H9 (cell line): ENCODE data around the gene EDDM13. TPM values are rescaled to one million over a fixed set of nuclear protein-coding genes. Genes with fewer than 3 reads are reported as not detected.

Experiments used
- DNase-seq: peaks from one replicate; pipeline ENCODE4 v3.0.0-alpha.2; 2017
- H2AFZ ChIP-seq: one replicate; pipeline ENCODE4 v1.6.1; 2013; ENCODE audit warnings: mild to moderate bottlenecking, low read length, control low read depth, moderate library complexity
- H2AK5ac ChIP-seq: 2 replicates; pipeline ENCODE4 v1.6.1; 2013; ENCODE audit warnings: low read length, control low read depth, mixed read lengths; ENCODE audit not compliant: insufficient read length
- H2BK120ac ChIP-seq: one replicate; pipeline ENCODE4 v1.6.1; 2013; ENCODE audit warnings: low read depth, mild to moderate bottlenecking, low read length, control low read depth, inconsistent platforms; ENCODE audit not compliant: poor library complexity, severe bottlenecking
- H2BK12ac ChIP-seq: 2 replicates; pipeline ENCODE4 v1.6.1; 2013; ENCODE audit warnings: low read length, control low read depth, mixed read lengths, low read depth; ENCODE audit not compliant: insufficient read length
- H2BK15ac ChIP-seq: 2 replicates; pipeline ENCODE4 v1.6.1; 2013; ENCODE audit warnings: low read depth, low read length, control low read depth
- H2BK20ac ChIP-seq: one replicate; pipeline ENCODE4 v1.6.1; 2013; ENCODE audit warnings: low read depth, mild to moderate bottlenecking, low read length, control low read depth, inconsistent platforms; ENCODE audit not compliant: poor library complexity, severe bottlenecking
- H2BK5ac ChIP-seq: 2 replicates; pipeline ENCODE4 v1.6.1; 2013; ENCODE audit warnings: low read length, control low read depth, mixed read lengths; ENCODE audit not compliant: insufficient read length
- H3K14ac ChIP-seq: 2 replicates; pipeline ENCODE4 v1.6.1; 2013; ENCODE audit warnings: low read length, control low read depth; ENCODE audit not compliant: insufficient read depth
- H3K18ac ChIP-seq: 2 replicates; pipeline ENCODE4 v1.6.1; 2013; ENCODE audit warnings: low read depth, mild to moderate bottlenecking, mixed read lengths, low read length, control low read depth; ENCODE audit not compliant: insufficient read length
- H3K23ac ChIP-seq: 2 replicates; pipeline ENCODE4 v1.6.1; 2013; ENCODE audit warnings: low read length, control low read depth, mixed read lengths, low read depth; ENCODE audit not compliant: insufficient read length
- H3K23me2 ChIP-seq: 2 replicates; pipeline ENCODE4 v1.6.1; 2013; ENCODE audit warnings: low read depth, mild to moderate bottlenecking, mixed read lengths, low read length, control low read depth; ENCODE audit not compliant: insufficient read length, poor library complexity, severe bottlenecking
- H3K27ac ChIP-seq: 2 replicates; pipeline ENCODE4 v1.5.1; 2013; ENCODE audit warnings: low read length, control low read depth, mixed read lengths, low read depth; ENCODE audit not compliant: insufficient read length
- H3K27me3 ChIP-seq: 2 replicates; pipeline ENCODE4 v1.6.1; 2013; ENCODE audit warnings: low read length, control low read depth, inconsistent platforms; ENCODE audit not compliant: insufficient read depth
- H3K4ac ChIP-seq: 2 replicates; pipeline ENCODE4 v1.6.1; 2013; ENCODE audit warnings: low read depth, mild to moderate bottlenecking, control low read depth, inconsistent platforms, low read length, moderate library complexity
- H3K4me1 ChIP-seq: 2 replicates; pipeline ENCODE4 v1.6.1; 2013; ENCODE audit warnings: low read length, control low read depth, inconsistent platforms; ENCODE audit not compliant: insufficient read depth
- H3K4me2 ChIP-seq: 2 replicates; pipeline ENCODE4 v1.6.1; 2013; ENCODE audit warnings: low read length, control low read depth, mixed read lengths; ENCODE audit not compliant: insufficient read length, insufficient read depth
- H3K56ac ChIP-seq: 2 replicates; pipeline ENCODE4 v1.6.1; 2013; ENCODE audit warnings: low read depth, mild to moderate bottlenecking, mixed read lengths, low read length, control low read depth; ENCODE audit not compliant: insufficient read length
- H3K79me1 ChIP-seq: 2 replicates; pipeline ENCODE4 v1.6.1; 2013; ENCODE audit warnings: low read depth, mild to moderate bottlenecking, moderate library complexity, low read length, control low read depth, inconsistent platforms; ENCODE audit not compliant: insufficient read depth, poor library complexity, severe bottlenecking
- H3K79me2 ChIP-seq: 2 replicates; pipeline ENCODE4 v1.6.1; 2013; ENCODE audit warnings: low read length, control low read depth, inconsistent platforms; ENCODE audit not compliant: insufficient read depth
- H3K9ac ChIP-seq: 2 replicates; pipeline ENCODE4 v1.6.1; 2013; ENCODE audit warnings: low read length, control low read depth, mixed read lengths; ENCODE audit not compliant: insufficient read length; ENCODE audit errors: extremely low read depth
- H3K9me3 ChIP-seq: one replicate; pipeline ENCODE4 v1.6.1; 2013; ENCODE audit warnings: low read depth, low read length, inconsistent platforms; ENCODE audit not compliant: control insufficient read depth
- H3T11ph ChIP-seq: one replicate; pipeline ENCODE4 v1.6.1; 2013; ENCODE audit warnings: mild to moderate bottlenecking, low read length, control low read depth, inconsistent platforms
- H4K20me1 ChIP-seq: one replicate; pipeline ENCODE4 v1.6.1; 2013; ENCODE audit not compliant: control insufficient read depth, insufficient read length, insufficient read depth
- H4K5ac ChIP-seq: 2 replicates; pipeline ENCODE4 v1.6.1; 2013; ENCODE audit warnings: low read depth, mild to moderate bottlenecking, mixed read lengths, low read length, control low read depth; ENCODE audit not compliant: insufficient read length
- H4K8ac ChIP-seq: replicated peaks from 2 replicates; pipeline ENCODE4 v1.6.1; 2013; ENCODE audit warnings: low read length, control low read depth, mixed read lengths, low read depth; ENCODE audit not compliant: insufficient read length
- H4K91ac ChIP-seq: 2 replicates; pipeline ENCODE4 v1.6.1; 2013; ENCODE audit warnings: low read depth, mild to moderate bottlenecking, moderate library complexity, mixed read lengths, low read length, control low read depth; ENCODE audit not compliant: insufficient read length
- H3K27ac Mint-ChIP-seq, 3 experiments: 2 replicates in 2 of 3; 3 replicates in 1 of 3; pipeline ENCODE4 v1.8.0; 2020 to 2021; ENCODE audit warnings: mixed read lengths in 3 of 3, mild to moderate bottlenecking in 1 of 3, moderate library complexity in 1 of 3
- H3K27me3 Mint-ChIP-seq: 2 replicates; pipeline ENCODE4 v1.8.0; 2021; ENCODE audit warnings: low read depth, mild to moderate bottlenecking, moderate library complexity, mixed read lengths
- H3K36me3 Mint-ChIP-seq, 3 experiments: 2 replicates in 2 of 3; 3 replicates in 1 of 3; pipeline ENCODE4 v1.8.0; 2020 to 2021; ENCODE audit warnings: low read depth in 3 of 3, mixed read lengths in 3 of 3; ENCODE audit not compliant: insufficient read depth in 1 of 3
- H3K4me1 Mint-ChIP-seq, 2 experiments: 2 replicates each; pipeline ENCODE4 v1.8.0; 2020; ENCODE audit warnings: mixed read lengths in 2 of 2
- H3K4me3 Mint-ChIP-seq, 2 experiments: 2 replicates in 1 of 2; 3 replicates in 1 of 2; pipeline ENCODE4 v1.8.0; 2020 to 2021; ENCODE audit warnings: mild to moderate bottlenecking in 2 of 2, mixed read lengths in 2 of 2, moderate library complexity in 1 of 2
- H3K9me3 Mint-ChIP-seq, 2 experiments: 2 replicates in 1 of 2; 3 replicates in 1 of 2; pipeline ENCODE4 v1.8.0; 2020; ENCODE audit warnings: mild to moderate bottlenecking in 2 of 2, mixed read lengths in 2 of 2, moderate library complexity in 1 of 2
- CTCF ChIP-seq: fragments of 200-600 bp; sonication (generic); conservative IDR thresholded peaks from 3 replicates; pipeline ENCODE4 v1.8.0; 2021; ENCODE audit warnings: antibody characterized with exemption, mild to moderate bottlenecking
- WGBS: extraction: QIAGEN DNeasy Blood & Tissue Kit; methylation state at CpG from one replicate; pipeline ENCODE4 v1.1.7; 2013; ENCODE audit warnings: missing lambda C conversion rate, low lambda C conversion rate, mixed read lengths; ENCODE audit not compliant: insufficient read length; ENCODE audit errors: extremely low coverage; 5-methylcytosine and 5-hydroxymethylcytosine counted together
- total RNA-seq: library from RNA; stranded (reverse); gene quantifications from 2 replicates; pipeline ENCODE4 v1.2.1, GENCODE V29; 2021

EDDM13 gene
- total RNA-seq, 1 experiment from 2014 or later: not detected

- WGBS: no CpG with 5 or more reads among the region's 4 CpGs
- H3K27ac ChIP-seq: no peak overlapping the region
- H3K27ac Mint-ChIP-seq: no peak overlapping the region
- H2AFZ ChIP-seq: no peak overlapping the region
- H3K14ac ChIP-seq: no peak overlapping the region
- no peak overlapping the region for H2BK20ac ChIP-seq
- no peak overlapping the region for H3K9ac ChIP-seq
- no peak overlapping the region for H3K23ac ChIP-seq
- no peak overlapping the region for H3K18ac ChIP-seq
- peaks cover 2 to 48% of the 10 kb centered on the region in 2 experiments; a peak in 4 of 5 replicates for H3K9me3 Mint-ChIP-seq
- H3K36me3 Mint-ChIP-seq: peaks cover 0 to 6% (median 3%) of the 10 kb centered on the region in 3 experiments; a peak in 4 of 7 replicates
- no peak overlapping the region for H2BK15ac ChIP-seq
- no peak overlapping the region for H4K5ac ChIP-seq
- no peaks in the 10 kb centered on the region for H3K27me3 ChIP-seq
- no peak overlapping the region for H2BK12ac ChIP-seq
- H2AK5ac ChIP-seq: no peak overlapping the region
- no peaks in the 10 kb centered on the region for H3K27me3 Mint-ChIP-seq
- no peaks in the 10 kb centered on the region for H4K20me1 ChIP-seq
- no peaks in the 10 kb centered on the region for H3K4me1 Mint-ChIP-seq
- H4K91ac ChIP-seq: no peak overlapping the region
- no peak overlapping the region for H4K8ac ChIP-seq
- H3K9me3 ChIP-seq: no peaks in the 10 kb centered on the region
- no peaks in the 10 kb centered on the region for H3K79me2 ChIP-seq
- no peaks in the 10 kb centered on the region for H3K23me2 ChIP-seq
- no peak overlapping the region for H3T11ph ChIP-seq
- H2BK120ac ChIP-seq: no peak overlapping the region
- H3K56ac ChIP-seq: no peak overlapping the region
- H2BK5ac ChIP-seq: no peak overlapping the region
- H3K4me3 Mint-ChIP-seq: no peak overlapping the region
- no peaks in the 10 kb centered on the region for H3K79me1 ChIP-seq
- no peak overlapping the region for H3K4ac ChIP-seq
- TF ChIP-seq CTCF: no peak
- no peak for DNase-seq
- H3K4me2 ChIP-seq: no peak overlapping the region
- no peaks in the 10 kb centered on the region for H3K4me1 ChIP-seq
These were observed 10.3 kb downstream of the EDDM13 start for GRCh38 chr19:56282809-56283208.
